A204.1 (cell line): ENCODE data around the gene HDHD3.

Source experiments
- FAIRE-seq: peaks from 2 replicates; lab custom pipeline; 2012; peaks lifted over from hg19 to GRCh38; lab: Jason Lieb, UNC

The HDHD3 gene

GRCh38 chr9:113326230-113326629, 50.6 kb downstream of the HDHD3 start:
- no peak for FAIRE-seq
